GM15510 (cell line): ENCODE measurements around the gene PLEKHM1.

ENCODE experiments used
- POLR2A ChIP-seq: IDR thresholded peaks from 3 replicates; pipeline ENCODE4 v1.6.1; 2011; ENCODE audit warnings: borderline replicate concordance; ENCODE audit not compliant: insufficient read length; ENCODE audit errors: extremely low read depth

The PLEKHM1 gene

DNA sequence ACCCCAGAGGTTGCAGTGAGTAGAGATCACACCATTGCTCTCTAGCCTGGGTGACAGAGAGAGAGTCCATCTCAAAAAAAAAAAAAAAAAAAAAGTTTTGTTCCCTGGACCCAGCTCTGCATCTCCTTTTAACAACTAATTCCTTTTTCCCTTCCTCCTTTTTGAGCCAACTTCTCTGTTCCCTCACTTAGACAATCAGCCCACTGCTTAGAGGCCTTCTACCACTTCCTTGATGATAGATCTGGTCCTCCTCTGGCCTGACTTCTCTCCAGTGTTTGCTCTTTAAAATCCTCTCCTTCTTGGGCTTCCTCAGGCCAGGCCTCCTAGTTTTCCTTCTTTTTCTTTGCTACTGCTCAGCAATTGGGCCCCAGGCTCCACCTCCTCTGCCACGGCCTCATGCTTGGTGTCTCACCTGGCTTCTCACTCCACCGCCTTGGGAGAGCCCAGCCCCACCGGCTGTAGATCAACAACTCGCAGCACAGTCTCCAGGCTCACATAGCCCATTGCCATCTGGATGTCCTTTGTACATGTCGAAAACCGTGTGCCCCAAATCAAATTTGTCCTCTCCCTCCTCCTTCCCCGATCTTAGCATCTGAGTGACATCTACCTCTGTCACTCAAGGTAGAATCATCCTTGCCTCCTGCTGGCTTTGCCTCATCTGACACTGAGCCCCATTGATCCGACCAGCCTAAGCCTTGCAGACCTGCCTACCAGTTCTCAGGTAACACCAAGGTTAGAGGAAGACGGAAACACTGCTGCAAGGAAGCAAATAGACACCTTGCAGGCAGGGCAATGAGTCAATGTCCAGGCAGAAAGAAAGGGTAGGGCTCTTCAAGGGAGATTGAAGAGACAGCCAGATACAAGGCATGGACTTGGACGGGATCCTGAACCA, 75.3 kb downstream of the PLEKHM1 start:
- no peak for TF ChIP-seq POLR2A

- no peak for TF ChIP-seq POLR2A
Observed at GRCh38 chr17:45413498-45413923, 77.0 kb downstream of the PLEKHM1 start.

GRCh38 chr17:45411348-45412105, 79.0 kb downstream of the PLEKHM1 start:
- no peak for TF ChIP-seq POLR2A

GRCh38 chr17:45410144-45411091, 80.1 kb downstream of the PLEKHM1 start:
- peak; percentile 66 for TF ChIP-seq POLR2A

DNA sequence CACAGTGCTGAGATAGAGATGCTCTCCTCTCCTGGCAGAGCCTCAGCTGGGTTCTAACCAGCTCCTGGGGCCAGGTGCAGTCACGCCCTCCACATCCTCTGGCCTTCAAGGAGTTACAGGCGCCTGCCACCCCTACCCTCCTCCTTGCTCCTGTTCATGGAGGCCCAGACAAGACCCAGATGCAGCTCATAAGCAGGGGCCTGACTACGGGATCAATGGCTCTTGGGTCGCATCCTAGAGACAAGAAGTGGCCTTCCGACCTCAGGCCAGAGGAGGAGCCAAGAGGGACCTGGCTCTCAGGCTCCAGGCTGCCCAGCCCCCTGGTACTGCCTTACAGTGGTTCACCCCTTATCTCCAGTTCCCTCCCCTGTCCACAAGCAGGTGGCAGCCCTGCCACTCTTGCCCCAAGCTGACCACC, 80.9 kb downstream of the PLEKHM1 start:
- no peak for TF ChIP-seq POLR2A

GRCh38 chr17:45408611-45409421, 81.7 kb downstream of the PLEKHM1 start:
- TF ChIP-seq POLR2A = no peak

- no peak for TF ChIP-seq POLR2A
Observed at GRCh38 chr17:45406107-45406506, 84.4 kb downstream of the PLEKHM1 start.

DNA sequence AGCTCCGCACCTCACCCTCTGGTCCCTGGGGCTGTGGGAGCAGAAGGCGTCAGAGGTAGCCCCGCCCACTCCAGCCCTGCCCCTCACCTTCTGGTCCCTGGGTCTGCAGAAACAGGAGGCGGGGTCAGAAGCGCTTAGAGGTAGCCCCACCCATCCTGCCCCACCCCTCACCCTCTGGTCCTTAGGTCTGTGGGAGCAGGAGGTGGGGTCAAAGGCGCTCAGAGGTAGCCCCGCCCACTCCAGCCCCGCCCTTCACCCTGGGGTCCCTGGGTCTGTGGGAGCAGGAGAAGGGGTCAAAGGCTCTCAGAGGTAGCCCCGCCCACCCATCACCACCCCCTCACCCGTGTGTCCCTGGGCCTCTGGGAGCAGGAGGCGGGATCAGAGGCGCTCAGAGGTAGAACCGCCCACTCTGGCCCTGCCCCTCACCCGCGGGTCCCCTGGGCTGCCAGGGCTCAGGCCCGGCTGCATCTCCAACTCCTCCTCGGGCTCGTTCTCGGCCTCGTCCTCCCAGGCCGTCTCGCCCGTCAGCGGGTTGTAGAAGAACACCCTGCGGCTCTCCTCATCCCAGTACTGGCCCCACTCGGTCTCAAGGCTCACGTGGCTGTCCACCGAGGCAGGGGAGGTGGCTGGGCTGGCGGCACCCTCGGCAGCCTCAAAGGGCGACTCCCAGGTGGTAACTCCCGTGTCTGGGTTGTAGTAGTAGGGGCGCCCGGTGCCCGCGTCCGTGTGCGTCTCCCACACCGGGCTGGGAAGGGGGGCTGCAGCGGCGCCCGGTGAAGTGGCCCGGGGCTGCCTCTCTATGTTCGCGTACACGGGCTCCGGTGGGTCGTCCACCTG, 85.1 kb downstream of the PLEKHM1 start:
- TF ChIP-seq POLR2A = no peak

- TF ChIP-seq POLR2A = no peak
Observed at GRCh38 chr17:45404870-45405249, 85.7 kb downstream of the PLEKHM1 start.

GRCh38 chr17:45403906-45404490, 86.5 kb downstream of the PLEKHM1 start:
- no peak for TF ChIP-seq POLR2A

GRCh38 chr17:45402916-45403315, 87.6 kb downstream of the PLEKHM1 start:
- TF ChIP-seq POLR2A = no peak

- TF ChIP-seq POLR2A = no peak
Observed at GRCh38 chr17:45398800-45399199, 91.7 kb downstream of the PLEKHM1 start.

DNA sequence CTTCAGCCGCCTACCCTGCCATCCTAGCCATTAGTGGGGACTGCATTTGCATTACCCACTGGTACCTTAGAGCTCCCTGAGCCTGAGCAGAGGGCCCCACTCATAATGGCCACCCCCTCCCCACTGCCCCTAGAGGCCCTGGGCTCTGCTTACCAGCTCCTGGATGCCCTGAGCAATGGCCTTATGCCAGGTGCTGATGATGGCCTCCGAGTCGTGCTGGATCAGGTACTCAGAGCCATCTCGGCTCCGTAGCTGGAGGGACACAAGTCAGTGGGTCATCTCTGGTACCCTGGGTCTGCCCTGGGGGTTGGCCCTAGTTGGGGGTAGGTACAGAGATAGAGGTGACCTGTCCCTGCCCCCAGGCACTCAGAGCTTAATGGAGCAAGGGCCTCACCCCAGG, 92.7 kb downstream of the PLEKHM1 start:
- TF ChIP-seq POLR2A = no peak
